ENCODE results near the gene SMTN.
A peak's percentile ranks its signal among the peaks of the same experiment; 100 is the strongest.

Gene SMTN

GRCh38 chr22:31044262-31044861 is 36.8 kb upstream of the SMTN start:
- TF ChIP-seq TCF12 (IDR thresholded peaks at IDR 0.05; ENCODE audit: low read depth) (no peak), CEBPB (IDR thresholded peaks at IDR 0.05) (no peak), EGR1 (IDR thresholded peaks at IDR 0.05) (no peak), MAX (IDR thresholded peaks at IDR 0.05) (no peak), EP300 (IDR thresholded peaks at IDR 0.05; ENCODE audit: borderline replicate concordance) (no peak), RAD21 (IDR thresholded peaks at IDR 0.05; ENCODE audit: low read depth) (no peak), YY1 (IDR thresholded peaks at IDR 0.05; ENCODE audit: low read depth) (no peak)

- TF ChIP-seq MAX (IDR thresholded peaks at IDR 0.05) (no peak), ZBTB7A (IDR thresholded peaks at IDR 0.05; ENCODE audit: low read depth) (no peak), NFIC (IDR thresholded peaks at IDR 0.05) (no peak), TEAD4 (IDR thresholded peaks at IDR 0.05) (no peak), YY1 (IDR thresholded peaks at IDR 0.05; ENCODE audit: low read depth) (no peak), EP300 (IDR thresholded peaks at IDR 0.05; ENCODE audit: borderline replicate concordance) (no peak), CEBPB (IDR thresholded peaks at IDR 0.05) (no peak), EGR1 (IDR thresholded peaks at IDR 0.05) (no peak)
These were observed 35.1 kb upstream of the SMTN start for GRCh38 chr22:31045900-31046538.

GRCh38 chr22:31046539-31047226 is 34.4 kb upstream of the SMTN start:
- TF ChIP-seq CEBPB (IDR thresholded peaks at IDR 0.05) (no peak), FOXM1 (IDR thresholded peaks at IDR 0.05; ENCODE audit: borderline replicate concordance, low read depth) (no peak), EP300 (IDR thresholded peaks at IDR 0.05; ENCODE audit: borderline replicate concordance) (no peak), REST (IDR thresholded peaks at IDR 0.05; ENCODE audit: low read depth) (no peak), EGR1 (IDR thresholded peaks at IDR 0.05) (no peak), TEAD4 (IDR thresholded peaks at IDR 0.05) (no peak), TAF1 (IDR thresholded peaks at IDR 0.05; ENCODE audit: low read depth) (no peak), MAX (IDR thresholded peaks at IDR 0.05) (no peak), USF1 (IDR thresholded peaks at IDR 0.05) (no peak), TCF12 (IDR thresholded peaks at IDR 0.05; ENCODE audit: low read depth) (no peak), YY1 (IDR thresholded peaks at IDR 0.05; ENCODE audit: low read depth) (no peak), RAD21 (IDR thresholded peaks at IDR 0.05; ENCODE audit: low read depth) (no peak), CREB1 (IDR thresholded peaks at IDR 0.05; ENCODE audit: low read depth) (no peak), ZBTB7A (IDR thresholded peaks at IDR 0.05; ENCODE audit: low read depth) (no peak), NFIC (IDR thresholded peaks at IDR 0.05) (no peak)

- TF ChIP-seq USF1 (IDR thresholded peaks at IDR 0.05) (peak; percentile 89), CEBPB (IDR thresholded peaks at IDR 0.05) (no peak)
These were observed 32.5 kb upstream of the SMTN start for GRCh38 chr22:31048570-31048969.

GRCh38 chr22:31049815-31050420 is 31.2 kb upstream of the SMTN start:
- TF ChIP-seq TCF12 (IDR thresholded peaks at IDR 0.05; ENCODE audit: low read depth) = no peak
- TF ChIP-seq USF1 (IDR thresholded peaks at IDR 0.05) = no peak
- no peak for TF ChIP-seq EP300 (IDR thresholded peaks at IDR 0.05; ENCODE audit: borderline replicate concordance)
- no peak for TF ChIP-seq RAD21 (IDR thresholded peaks at IDR 0.05; ENCODE audit: low read depth)
- no peak for TF ChIP-seq TAF1 (IDR thresholded peaks at IDR 0.05; ENCODE audit: low read depth)

- TF ChIP-seq YY1 (IDR thresholded peaks at IDR 0.05; ENCODE audit: low read depth) (no peak), REST (IDR thresholded peaks at IDR 0.05; ENCODE audit: low read depth) (no peak), FOXM1 (IDR thresholded peaks at IDR 0.05; ENCODE audit: borderline replicate concordance, low read depth) (no peak), NFIC (IDR thresholded peaks at IDR 0.05) (no peak), CEBPB (IDR thresholded peaks at IDR 0.05) (no peak), CREB1 (IDR thresholded peaks at IDR 0.05; ENCODE audit: low read depth) (no peak), TCF12 (IDR thresholded peaks at IDR 0.05; ENCODE audit: low read depth) (no peak), RAD21 (IDR thresholded peaks at IDR 0.05; ENCODE audit: low read depth) (no peak), MAX (IDR thresholded peaks at IDR 0.05) (no peak), EGR1 (IDR thresholded peaks at IDR 0.05) (no peak), EP300 (IDR thresholded peaks at IDR 0.05; ENCODE audit: borderline replicate concordance) (no peak), ZBTB7A (IDR thresholded peaks at IDR 0.05; ENCODE audit: low read depth) (no peak), TEAD4 (IDR thresholded peaks at IDR 0.05) (no peak)
These were observed 25.9 kb upstream of the SMTN start for GRCh38 chr22:31055117-31055634.

All from Ishikawa (cell line).